Endothelial cell (in vitro differentiated cells): ENCODE results near the gene ADPRS. TPM values are rescaled to one million over a fixed set of nuclear protein-coding genes. Genes with fewer than 3 reads are reported as not detected.

ENCODE experiments used
- DNase-seq: peaks from one replicate; pipeline ENCODE4 v3.0.0; 2021; ENCODE audit warnings: low spot score
- H3K27ac Mint-ChIP-seq: one replicate; pipeline ENCODE4 v1.8.0; 2021; ENCODE audit warnings: mixed read lengths, inconsistent platforms; ENCODE audit not compliant: unreplicated experiment
- H3K27me3 Mint-ChIP-seq: one replicate; pipeline ENCODE4 v1.8.0; 2021; ENCODE audit warnings: mild to moderate bottlenecking, moderate library complexity, mixed read lengths, inconsistent platforms; ENCODE audit not compliant: unreplicated experiment
- H3K36me3 Mint-ChIP-seq: one replicate; pipeline ENCODE4 v1.8.0; 2021; ENCODE audit warnings: mild to moderate bottlenecking, low read depth, mixed read lengths, inconsistent platforms; ENCODE audit not compliant: unreplicated experiment
- H3K4me1 Mint-ChIP-seq: one replicate; pipeline ENCODE4 v1.8.0; 2021; ENCODE audit warnings: mild to moderate bottlenecking, mixed read lengths, inconsistent platforms; ENCODE audit not compliant: unreplicated experiment
- H3K4me3 Mint-ChIP-seq: one replicate; pipeline ENCODE4 v1.8.0; 2021; ENCODE audit warnings: mild to moderate bottlenecking, mixed read lengths, inconsistent platforms; ENCODE audit not compliant: unreplicated experiment
- H3K9me3 Mint-ChIP-seq: one replicate; pipeline ENCODE4 v1.8.0; 2021; ENCODE audit warnings: mixed read lengths, inconsistent platforms; ENCODE audit not compliant: unreplicated experiment
- CTCF ChIP-seq: fragments of 200-600 bp; sonication (generic); IDR thresholded peaks from one replicate; pipeline ENCODE4 v1.5.0; 2021; ENCODE audit warnings: antibody characterized with exemption; ENCODE audit not compliant: unreplicated experiment
- total RNA-seq: library from RNA; stranded (reverse); fragmentation: NEBNext Ultra II Directional; extraction: Animal tissue kit (Norgen Biotek cat#: 25700); gene quantifications from one replicate; pipeline ENCODE4 v1.2.1, GENCODE V29; 2021; ENCODE audit not compliant: unreplicated experiment

ADPRS gene
- total RNA-seq, 1 donor from 2014 or later = 24.2 TPM

GRCh38 chr1:36116901-36117300, 28.2 kb downstream of the ADPRS start:
- H3K27me3 Mint-ChIP-seq = peaks cover 12% of the 10 kb centered on the region
- H3K27ac Mint-ChIP-seq = no peak overlapping the region
- no peak overlapping the region for H3K4me3 Mint-ChIP-seq
- H3K9me3 Mint-ChIP-seq = no peaks in the 10 kb centered on the region
- peaks cover 3% of the 10 kb centered on the region for H3K36me3 Mint-ChIP-seq
- no peak for TF ChIP-seq CTCF
- no peak for DNase-seq
- H3K4me1 Mint-ChIP-seq = no peaks in the 10 kb centered on the region

GRCh38 chr1:36118447-36119204, 29.9 kb downstream of the ADPRS start:
- no peaks in the 10 kb centered on the region for H3K9me3 Mint-ChIP-seq
- H3K36me3 Mint-ChIP-seq = peaks cover 3% of the 10 kb centered on the region
- no peak overlapping the region for H3K27ac Mint-ChIP-seq
- no peak for DNase-seq
- H3K27me3 Mint-ChIP-seq = peaks cover 11% of the 10 kb centered on the region
- H3K4me1 Mint-ChIP-seq = peaks cover 3% of the 10 kb centered on the region
- no peak overlapping the region for H3K4me3 Mint-ChIP-seq
- TF ChIP-seq CTCF = no peak

GRCh38 chr1:36119456-36119855, 30.8 kb downstream of the ADPRS start:
- no peaks in the 10 kb centered on the region for H3K9me3 Mint-ChIP-seq
- H3K27ac Mint-ChIP-seq = no peak overlapping the region
- DNase-seq = no peak
- H3K4me1 Mint-ChIP-seq = peaks cover 3% of the 10 kb centered on the region
- peaks cover 3% of the 10 kb centered on the region for H3K36me3 Mint-ChIP-seq
- no peak overlapping the region for H3K4me3 Mint-ChIP-seq
- peaks cover 14% of the 10 kb centered on the region for H3K27me3 Mint-ChIP-seq
- TF ChIP-seq CTCF = no peak

- H3K4me3 Mint-ChIP-seq = no peak overlapping the region
- no peak for DNase-seq
- H3K4me1 Mint-ChIP-seq = peaks cover 9% of the 10 kb centered on the region
- no peaks in the 10 kb centered on the region for H3K9me3 Mint-ChIP-seq
- H3K36me3 Mint-ChIP-seq = peaks cover 3% of the 10 kb centered on the region
- TF ChIP-seq CTCF = no peak
- H3K27ac Mint-ChIP-seq = no peak overlapping the region
- peaks cover 24% of the 10 kb centered on the region for H3K27me3 Mint-ChIP-seq
Measured at GRCh38 chr1:36122062-36123030, 33.7 kb downstream of the ADPRS start.
